GM19397 (cell line): ENCODE measurements around the gene SHISA9.
"Not testable (repeated sequence)": the region's sequence is repeated elsewhere in the genome, so short reads cannot be mapped to it uniquely, and the experiment has no call there.

Source experiments
- ATAC-seq: cut with Tn5 transposase; IDR thresholded peaks from one replicate; pipeline ENCODE4 v1.9.1; 2021; ENCODE audit warnings: mild to moderate bottlenecking, moderate library complexity; ENCODE audit not compliant: unreplicated experiment

The SHISA9 gene

GRCh38 chr16:12899529-12900143 is 1.8 kb upstream of the SHISA9 start:
- no peak for ATAC-seq

GRCh38 chr16:12900156-12900555 is 1.2 kb upstream of the SHISA9 start:
- ATAC-seq, result no peak

- ATAC-seq, result no peak
Measured at GRCh38 chr16:12900599-12901203, 697 bp upstream of the SHISA9 start.

- ATAC-seq, result no peak
Measured at GRCh38 chr16:12901204-12901596, 198 bp upstream of the SHISA9 start.

GRCh38 chr16:12902511-12903372 is 1.3 kb downstream of the SHISA9 start:
- no peak for ATAC-seq

- ATAC-seq, result no peak
Measured at GRCh38 chr16:12903407-12904328, 2.3 kb downstream of the SHISA9 start.

GRCh38 chr16:12904329-12904671 is 2.9 kb downstream of the SHISA9 start:
- ATAC-seq, result no peak

GRCh38 chr16:12906271-12906670 is 4.9 kb downstream of the SHISA9 start:
- no peak for ATAC-seq

- no peak for ATAC-seq
Measured at GRCh38 chr16:12906765-12907516, 5.5 kb downstream of the SHISA9 start.

GRCh38 chr16:12907670-12908233 is 6.4 kb downstream of the SHISA9 start:
- ATAC-seq, result no peak

GRCh38 chr16:12917246-12917645 is 15.8 kb downstream of the SHISA9 start:
- ATAC-seq, result no peak

GRCh38 chr16:12917653-12918052 is 16.3 kb downstream of the SHISA9 start:
- no peak for ATAC-seq

- no peak for ATAC-seq
Measured at GRCh38 chr16:12920739-12921138, 19.3 kb downstream of the SHISA9 start.

- ATAC-seq, result not testable (repeated sequence)
Measured at GRCh38 chr16:12923640-12924039, 22.2 kb downstream of the SHISA9 start.

GRCh38 chr16:12925026-12925800 is 23.8 kb downstream of the SHISA9 start:
- ATAC-seq, result no peak

GRCh38 chr16:12927591-12927990 is 26.2 kb downstream of the SHISA9 start:
- ATAC-seq, result no peak

- no peak for ATAC-seq
Measured at GRCh38 chr16:12930881-12931280, 29.5 kb downstream of the SHISA9 start.

GRCh38 chr16:12936391-12936790 is 35.0 kb downstream of the SHISA9 start:
- ATAC-seq, result no peak

GRCh38 chr16:12941896-12942295 is 40.5 kb downstream of the SHISA9 start:
- ATAC-seq, result no peak
